ENCODE results near the gene PRM3.

PRM3 gene

GRCh38 chr16:11245222-11245737, 28.1 kb downstream of the PRM3 start:
- Histone ChIP-seq H3K4me2 (ENCODE audit: low read length) (no peak overlapping the region), H3K4me3 (ENCODE audit: low read depth, low read length) (no peak overlapping the region), H3K9ac (no peak overlapping the region), H3K27ac (no peak overlapping the region), H3K4me1 (no peaks in the 10 kb centered on the region), H3K27me3 (ENCODE audit: control insufficient read depth, insufficient read depth, low read length) (no peaks in the 10 kb centered on the region), H3K36me3 (ENCODE audit: control insufficient read depth, insufficient read depth, low read length) (no peaks in the 10 kb centered on the region), H2AFZ (no peak overlapping the region), H3K79me2 (no peaks in the 10 kb centered on the region), H3K9me3 (ENCODE audit: control insufficient read depth, low read length) (no peaks in the 10 kb centered on the region)
- TF ChIP-seq CTCF (IDR thresholded peaks at IDR 0.05) = no peak

- Histone ChIP-seq H3K36me3 (ENCODE audit: control insufficient read depth, insufficient read depth, low read length) (no peaks in the 10 kb centered on the region), H2AFZ (no peak overlapping the region), H3K4me2 (ENCODE audit: low read length) (no peak overlapping the region), H3K27me3 (ENCODE audit: control insufficient read depth, insufficient read depth, low read length) (no peaks in the 10 kb centered on the region), H3K4me1 (no peaks in the 10 kb centered on the region), H3K4me3 (ENCODE audit: low read depth, low read length) (no peak overlapping the region), H3K9ac (no peak overlapping the region), H3K79me2 (no peaks in the 10 kb centered on the region), H3K27ac (no peak overlapping the region), H3K9me3 (ENCODE audit: control insufficient read depth, low read length) (no peaks in the 10 kb centered on the region)
- TF ChIP-seq CTCF (IDR thresholded peaks at IDR 0.05) = no peak
Observed at GRCh38 chr16:11242658-11243057, 30.8 kb downstream of the PRM3 start.

GRCh38 chr16:11241480-11242204, 31.8 kb downstream of the PRM3 start:
- Histone ChIP-seq H3K36me3 (ENCODE audit: control insufficient read depth, insufficient read depth, low read length) (no peaks in the 10 kb centered on the region), H3K9ac (no peak overlapping the region), H2AFZ (no peak overlapping the region), H3K79me2 (no peaks in the 10 kb centered on the region), H3K9me3 (ENCODE audit: control insufficient read depth, low read length) (no peaks in the 10 kb centered on the region), H3K4me2 (ENCODE audit: low read length) (no peak overlapping the region), H3K27me3 (ENCODE audit: control insufficient read depth, insufficient read depth, low read length) (no peaks in the 10 kb centered on the region), H3K27ac (no peak overlapping the region), H3K4me1 (no peaks in the 10 kb centered on the region), H3K4me3 (ENCODE audit: low read depth, low read length) (no peak overlapping the region)
- TF ChIP-seq CTCF (IDR thresholded peaks at IDR 0.05) = no peak

GRCh38 chr16:11240636-11241473, 32.6 kb downstream of the PRM3 start:
- H3K79me2 ChIP-seq = no peaks in the 10 kb centered on the region
- H3K27me3 ChIP-seq (ENCODE audit: control insufficient read depth, insufficient read depth, low read length) = no peaks in the 10 kb centered on the region
- H3K4me2 ChIP-seq (ENCODE audit: low read length) = no peak overlapping the region
- H3K27ac ChIP-seq = no peak overlapping the region
- H3K4me3 ChIP-seq (ENCODE audit: low read depth, low read length) = no peak overlapping the region
- TF ChIP-seq CTCF (IDR thresholded peaks at IDR 0.05) = no peak
- no peaks in the 10 kb centered on the region for H3K36me3 ChIP-seq (ENCODE audit: control insufficient read depth, insufficient read depth, low read length)
- no peaks in the 10 kb centered on the region for H3K9me3 ChIP-seq (ENCODE audit: control insufficient read depth, low read length)
- peak overlapping the region; percentile 45 for H2AFZ ChIP-seq
- no peak overlapping the region for H3K9ac ChIP-seq
- no peaks in the 10 kb centered on the region for H3K4me1 ChIP-seq

Data from parathyroid adenoma (tissue), 2 donors.